GM23248 (cell line): ENCODE results near the gene FGF1. TPM values are rescaled to one million over a fixed set of nuclear protein-coding genes. Genes with fewer than 3 reads are reported as not detected.

Source experiments
- DNase-seq: peaks from one replicate; pipeline ENCODE4 v3.0.0-alpha.2; 2015
- H2AFZ ChIP-seq: fragments of 200-600 bp; sonication (generic); 2 replicates; pipeline ENCODE4 v1.6.1; 2016; ENCODE audit warnings: antibody characterized with exemption
- H3F3A ChIP-seq: fragments of 200-600 bp; sonication (generic); 2 replicates; pipeline ENCODE4 v1.6.1; 2016; ENCODE audit warnings: mild to moderate bottlenecking, antibody characterized with exemption, mixed run types; ENCODE audit not compliant: insufficient read depth
- H3K27ac ChIP-seq: fragments of 200-600 bp; sonication (generic); 2 replicates; pipeline ENCODE4 v1.5.1; 2016; ENCODE audit warnings: mild to moderate bottlenecking
- H3K27me3 ChIP-seq: fragments of 200-600 bp; sonication (generic); replicated peaks from 2 replicates; pipeline ENCODE4 v1.6.1; 2016; ENCODE audit warnings: mild to moderate bottlenecking; ENCODE audit not compliant: insufficient read depth
- H3K36me3 ChIP-seq: fragments of 200-600 bp; sonication (generic); 2 replicates; pipeline ENCODE4 v1.6.1; 2016; ENCODE audit warnings: low read depth, mild to moderate bottlenecking
- H3K4me1 ChIP-seq: fragments of 200-600 bp; sonication (generic); 2 replicates; pipeline ENCODE4 v1.6.1; 2016; ENCODE audit warnings: mild to moderate bottlenecking; ENCODE audit not compliant: insufficient read depth
- H3K4me2 ChIP-seq: fragments of 200-600 bp; sonication (generic); one replicate; pipeline ENCODE4 v1.6.1; 2016; ENCODE audit warnings: mild to moderate bottlenecking; ENCODE audit not compliant: unreplicated experiment
- H3K4me3 ChIP-seq: fragments of 200-600 bp; sonication (generic); 2 replicates; pipeline ENCODE4 v1.5.1; 2016; ENCODE audit warnings: mild to moderate bottlenecking
- H3K79me2 ChIP-seq: fragments of 200-600 bp; sonication (generic); 2 replicates; pipeline ENCODE4 v1.6.1; 2016; ENCODE audit warnings: mild to moderate bottlenecking; ENCODE audit not compliant: insufficient read depth
- H3K9ac ChIP-seq: fragments of 200-600 bp; sonication (generic); 2 replicates; pipeline ENCODE4 v1.6.1; 2016; ENCODE audit warnings: mild to moderate bottlenecking
- H3K9me2 ChIP-seq: fragments of 200-600 bp; sonication (generic); 2 replicates; pipeline ENCODE4 v1.6.1; 2016; ENCODE audit warnings: mixed run types, mild to moderate bottlenecking, moderate library complexity; ENCODE audit not compliant: insufficient read depth
- H3K9me3 ChIP-seq: fragments of 200-600 bp; sonication (generic); one replicate; pipeline ENCODE4 v1.6.1; 2017; ENCODE audit warnings: low read depth
- H4K20me1 ChIP-seq: fragments of 200-600 bp; sonication (generic); 2 replicates; pipeline ENCODE4 v1.6.0; 2016; ENCODE audit not compliant: insufficient read depth
- EZH2 ChIP-seq: fragments of 200-600 bp; sonication (generic); IDR thresholded peaks from 2 replicates; pipeline ENCODE4 v1.6.1; 2018; ENCODE audit warnings: antibody characterized with exemption, mild to moderate bottlenecking; ENCODE audit not compliant: insufficient read depth, poor library complexity, severe bottlenecking
- EZH2phosphoT487 ChIP-seq: fragments of 200-600 bp; sonication (generic); IDR thresholded peaks from 2 replicates; pipeline ENCODE4 v1.6.1; 2018; ENCODE audit warnings: antibody characterized with exemption, moderate library complexity, mild to moderate bottlenecking, low read depth; ENCODE audit not compliant: insufficient read depth
- WGBS, 2 experiments: methylation state at CpG; one replicate each; pipeline ENCODE4 v1.1.6; 2015 to 2017; ENCODE audit warnings: low lambda C conversion rate in 2 of 2, low coverage in 1 of 2; ENCODE audit errors: missing lambda C conversion rate in 2 of 2; 5-methylcytosine and 5-hydroxymethylcytosine counted together
- in situ Hi-C: fragments of 300-500 bp; cut with MboI; formaldehyde crosslinking; loops from 2 replicates; pipeline ENCODE4 v1.15.0; 2020
- polyA plus RNA-seq: library from polyadenylated mRNA; unstranded; fragments of >200 nt; fragmentation: Nextera tagmentation; extraction: Ambion mirVana; gene quantifications from 2 replicates; pipeline ENCODE4 v1.2.1, GENCODE V29; 2016
- total RNA-seq: library from RNA; depleted of rRNA; stranded (reverse); fragments of >200 nt; shearing (Covaris generic); gene quantifications from 2 replicates; pipeline ENCODE4 v1.2.3, GENCODE V29; 2014

The FGF1 gene
- total and polyA plus RNA-seq, 2 experiments from 2014 or later, result 13.8 to 29.6 TPM

- Histone ChIP-seq H3K4me2 (no peak overlapping the region), H3K27ac (no peak overlapping the region), H3K9me2 (no peaks in the 10 kb centered on the region), H3K4me1 (peaks cover 27% of the 10 kb centered on the region), H2AFZ (no peak overlapping the region), H4K20me1 (no peaks in the 10 kb centered on the region), H3K36me3 (no peaks in the 10 kb centered on the region), H3K9ac (no peak overlapping the region), H3K27me3 (no peaks in the 10 kb centered on the region), H3F3A (peaks cover 33% of the 10 kb centered on the region), H3K79me2 (no peaks in the 10 kb centered on the region), H3K4me3 (no peak overlapping the region), H3K9me3 (no peaks in the 10 kb centered on the region)
- 97 to 98% methylated on average over 9 of the region's 9 CpGs for WGBS, 2 experiments
- DNase-seq, result no peak
- in situ Hi-C loops, result loop anchor here (5.0 kb wide), 1 partner anchor 147 kb away; no protein-coding TSS in a partner anchor
- TF ChIP-seq EZH2phosphoT487, result no peak
- no peak for TF ChIP-seq EZH2
Observed at GRCh38 chr5:142724821-142725220, 38.9 kb upstream of the FGF1 start.

GRCh38 chr5:142722896-142723295, 37.0 kb upstream of the FGF1 start:
- no peak overlapping the region for H3K4me2 ChIP-seq
- no peak overlapping the region for H3K4me3 ChIP-seq
- no peak for DNase-seq
- H3K36me3 ChIP-seq, result no peaks in the 10 kb centered on the region
- H3K9me3 ChIP-seq, result no peaks in the 10 kb centered on the region
- no peak overlapping the region for H3K27ac ChIP-seq
- TF ChIP-seq EZH2, result no peak
- no peak for TF ChIP-seq EZH2phosphoT487
- no peaks in the 10 kb centered on the region for H4K20me1 ChIP-seq
- in situ Hi-C loops, result loop anchor here (5.0 kb wide), 1 partner anchor 149 kb away; no protein-coding TSS in a partner anchor
- 96 to 100% methylated on average over 4 of the region's 4 CpGs for WGBS, 2 experiments
- peaks cover 30% of the 10 kb centered on the region for H3F3A ChIP-seq
- no peaks in the 10 kb centered on the region for H3K9me2 ChIP-seq
- H3K27me3 ChIP-seq, result no peaks in the 10 kb centered on the region
- H3K4me1 ChIP-seq, result peaks cover 31% of the 10 kb centered on the region
- H3K79me2 ChIP-seq, result no peaks in the 10 kb centered on the region
- no peak overlapping the region for H2AFZ ChIP-seq
- no peak overlapping the region for H3K9ac ChIP-seq

DNA sequence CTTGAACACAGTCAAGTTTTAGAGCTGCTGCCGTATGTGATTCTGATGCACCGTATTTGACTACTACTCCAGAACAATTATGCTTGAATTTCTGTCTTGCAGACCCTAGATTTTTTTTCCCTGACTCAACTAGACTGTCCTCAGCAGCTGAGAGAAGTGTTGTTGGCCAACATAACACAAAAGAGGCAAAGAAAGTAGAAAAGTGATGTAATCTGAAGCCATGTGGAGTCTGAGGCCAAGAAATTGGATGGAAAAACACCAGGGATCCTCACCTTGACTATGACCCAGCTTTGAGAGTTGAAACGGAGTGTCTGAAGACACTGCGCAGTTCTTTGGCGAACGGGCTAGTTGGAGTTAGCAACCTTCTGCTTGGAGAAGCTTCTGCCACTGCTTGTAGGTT, 36.3 kb upstream of the FGF1 start:
- in situ Hi-C loops, result loop anchor here (5.0 kb wide), 1 partner anchor 150 kb away; no protein-coding TSS in a partner anchor
- Histone ChIP-seq H3K27ac (no peak overlapping the region), H3K79me2 (no peaks in the 10 kb centered on the region), H3K4me1 (peaks cover 32% of the 10 kb centered on the region), H3K4me2 (no peak overlapping the region), H3K9me3 (no peaks in the 10 kb centered on the region), H3F3A (peaks cover 25% of the 10 kb centered on the region), H3K4me3 (no peak overlapping the region), H3K9ac (no peak overlapping the region), H3K9me2 (no peaks in the 10 kb centered on the region), H4K20me1 (no peaks in the 10 kb centered on the region), H3K36me3 (no peaks in the 10 kb centered on the region), H3K27me3 (no peaks in the 10 kb centered on the region), H2AFZ (no peak overlapping the region)
- no peak for DNase-seq
- WGBS, 2 experiments, result 92 to 98% methylated on average over 6 of the region's 6 CpGs
- TF ChIP-seq EZH2, result no peak
- no peak for TF ChIP-seq EZH2phosphoT487

- Histone ChIP-seq H3K9ac (no peak overlapping the region), H3K4me3 (no peak overlapping the region), H3K27me3 (no peaks in the 10 kb centered on the region), H3K9me2 (no peaks in the 10 kb centered on the region), H3K27ac (no peak overlapping the region), H3K36me3 (no peaks in the 10 kb centered on the region), H3K4me1 (peaks cover 27% of the 10 kb centered on the region), H4K20me1 (no peaks in the 10 kb centered on the region), H2AFZ (no peak overlapping the region), H3K79me2 (no peaks in the 10 kb centered on the region), H3F3A (peaks cover 17% of the 10 kb centered on the region), H3K9me3 (no peaks in the 10 kb centered on the region), H3K4me2 (no peak overlapping the region)
- 93 to 96% methylated on average over 12 to 13 of the region's 13 CpGs for WGBS, 2 experiments
- in situ Hi-C loops, result loop anchor here (5.0 kb wide), 1 partner anchor 152 kb away; no protein-coding TSS in a partner anchor
- TF ChIP-seq EZH2, result no peak
- TF ChIP-seq EZH2phosphoT487, result no peak
- no peak for DNase-seq
Observed at GRCh38 chr5:142720641-142721271, 34.9 kb upstream of the FGF1 start.
